Fibroblast of skin of right quadriceps (primary cell): ENCODE results near the gene NMNAT1.
"Not testable (repeated sequence)": the region's sequence is repeated elsewhere in the genome, so short reads cannot be mapped to it uniquely, and the experiment has no call there.

Source experiments
- DNase-seq: peaks from one replicate; pipeline ENCODE4 v3.0.0-alpha.2; 2013

NMNAT1 gene

GRCh38 chr1:9922342-9922741 is 20.9 kb upstream of the NMNAT1 start:
- DNase-seq, result no peak

- DNase-seq, result no peak
Measured at GRCh38 chr1:9927259-9927658, 16.0 kb upstream of the NMNAT1 start.

DNA sequence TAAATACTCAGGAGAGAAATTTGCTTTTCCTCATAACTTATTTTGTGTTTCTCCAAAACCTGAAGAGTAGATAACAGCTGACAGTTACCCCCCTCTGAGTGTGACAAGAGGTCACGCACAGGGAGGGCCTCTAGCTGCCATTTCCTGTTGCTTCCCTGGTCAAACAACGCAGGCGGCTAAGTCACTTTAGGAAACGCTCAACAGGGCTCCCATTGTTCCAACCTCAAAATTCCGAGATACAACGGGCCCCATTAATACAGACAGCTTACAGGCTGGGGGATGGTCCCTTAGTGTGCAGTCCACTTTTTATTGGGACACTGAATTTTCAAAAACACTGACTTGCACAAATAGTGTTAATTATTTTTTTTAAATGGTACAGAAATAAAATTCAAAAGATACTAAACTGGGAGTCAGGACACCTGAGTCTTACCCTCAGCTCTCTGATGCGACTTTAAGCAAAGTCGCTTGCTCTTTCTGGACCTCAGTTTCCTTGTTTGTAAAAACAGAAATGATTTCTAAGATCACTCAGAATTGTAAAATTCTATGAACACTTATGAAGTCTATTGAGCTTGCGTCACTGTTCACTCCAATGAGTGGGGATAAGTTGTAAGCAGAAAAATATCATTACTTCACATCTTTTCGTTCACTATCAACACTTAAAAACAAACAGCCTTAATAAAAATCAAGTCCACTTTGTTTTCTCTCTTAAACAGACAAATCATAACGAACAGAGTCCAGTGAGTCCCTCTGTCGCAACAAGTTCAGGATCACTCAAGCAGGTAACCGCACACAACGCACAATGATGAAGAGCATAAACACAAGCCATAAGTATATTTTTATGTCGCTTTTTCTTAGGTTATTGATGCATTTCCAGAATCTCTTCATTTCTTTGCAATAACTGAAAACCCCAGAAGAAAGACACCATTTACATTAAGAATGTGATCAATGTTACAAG is 13.6 kb upstream of the NMNAT1 start:
- DNase-seq, result no peak

DNA sequence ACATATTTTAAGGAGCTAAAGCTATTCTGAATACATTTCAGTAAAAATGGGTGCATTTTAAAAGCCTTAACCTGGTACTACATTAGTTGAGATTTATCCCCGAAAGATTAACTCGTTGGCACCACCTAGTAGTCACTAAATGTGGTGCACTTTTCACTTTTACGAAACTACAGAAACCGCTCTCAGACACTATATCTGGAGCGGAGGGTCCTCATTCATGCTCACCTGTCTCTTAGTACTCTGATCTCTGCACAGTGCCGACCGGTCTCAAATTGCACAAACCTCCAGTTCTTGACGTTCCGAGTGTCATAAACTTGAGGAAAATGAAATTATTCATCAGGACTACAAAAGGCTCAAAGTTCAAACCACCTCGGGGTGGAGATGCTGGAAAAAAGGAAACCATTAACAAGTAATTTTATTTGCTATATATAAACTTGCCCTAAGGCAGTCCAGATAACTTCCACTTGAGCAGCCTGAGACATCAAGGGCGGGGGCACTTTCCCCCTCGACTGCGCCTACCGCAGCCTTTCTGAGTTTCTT is 806 bp upstream of the NMNAT1 start:
- peak; percentile 64 for DNase-seq

- DNase-seq, result no peak
Measured at GRCh38 chr1:9946315-9946714, 3.0 kb downstream of the NMNAT1 start.

DNA sequence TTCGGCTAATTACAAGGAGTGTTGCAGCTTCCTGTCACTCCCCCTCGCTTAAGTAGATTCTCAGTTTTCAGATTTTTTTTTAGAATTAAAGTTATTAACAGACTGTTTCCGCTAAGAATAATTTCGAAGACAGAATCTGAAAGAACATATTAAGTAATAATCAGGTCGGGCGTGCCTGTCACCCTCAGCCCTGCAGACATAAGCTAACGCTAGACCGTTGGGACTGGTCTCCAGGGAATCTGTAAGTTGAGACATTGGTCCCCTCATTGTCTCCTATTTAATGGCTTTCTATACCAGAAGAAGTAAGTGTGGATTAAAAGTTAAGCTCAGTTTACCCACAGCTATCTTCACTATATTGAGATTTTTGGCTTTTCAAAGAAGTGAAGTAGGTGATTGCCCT is 14.5 kb downstream of the NMNAT1 start:
- no peak for DNase-seq

- DNase-seq, result no peak
Measured at GRCh38 chr1:9960011-9960410, 16.7 kb downstream of the NMNAT1 start.

DNA sequence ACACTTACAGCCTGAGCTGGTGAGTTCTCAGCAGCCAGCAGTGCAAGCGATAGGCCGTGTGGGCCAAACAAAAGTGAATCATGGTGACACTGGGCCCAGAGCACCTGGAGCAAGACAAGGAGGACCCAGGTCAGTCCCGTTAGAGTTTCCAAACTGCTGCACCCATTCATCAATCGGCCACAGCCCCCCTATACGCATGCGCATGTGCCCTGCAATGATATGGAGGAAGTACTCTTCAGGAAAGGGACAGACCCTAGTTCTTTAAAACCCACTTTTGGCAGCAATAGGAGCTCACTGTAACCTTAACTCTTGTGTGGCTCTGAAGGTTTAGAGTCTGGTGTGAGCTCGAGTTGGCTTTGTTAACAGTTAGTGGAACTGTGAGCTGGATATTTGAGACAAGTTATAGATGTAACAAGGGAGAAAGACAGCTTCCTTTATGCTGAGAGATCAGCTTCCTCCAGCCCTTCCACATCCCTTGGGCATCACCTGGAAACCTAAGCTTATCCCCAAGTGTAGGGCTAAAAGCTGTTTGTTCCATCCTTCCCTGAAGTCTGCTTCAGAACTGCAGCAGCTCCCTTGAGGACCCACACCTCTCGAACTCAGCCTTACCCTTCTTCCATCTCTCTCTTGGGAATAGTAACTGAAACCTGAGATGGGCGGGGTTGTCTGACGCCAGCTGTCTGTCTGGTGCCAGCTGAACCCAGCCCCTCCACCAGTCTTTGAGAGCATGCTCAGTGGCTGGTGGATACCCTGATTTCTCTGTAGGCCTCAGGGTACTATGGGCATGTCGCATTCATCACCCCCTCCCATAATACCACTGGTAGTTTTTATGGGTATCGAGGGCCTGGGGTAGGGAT is 17.7 kb downstream of the NMNAT1 start:
- DNase-seq, result peak; percentile 16

GRCh38 chr1:9984253-9984652 is 41.0 kb downstream of the NMNAT1 start:
- DNase-seq, result no peak

GRCh38 chr1:9985001-9985400 is 41.7 kb downstream of the NMNAT1 start:
- no peak for DNase-seq

- DNase-seq, result no peak
Measured at GRCh38 chr1:9989773-9990172, 46.5 kb downstream of the NMNAT1 start.

DNA sequence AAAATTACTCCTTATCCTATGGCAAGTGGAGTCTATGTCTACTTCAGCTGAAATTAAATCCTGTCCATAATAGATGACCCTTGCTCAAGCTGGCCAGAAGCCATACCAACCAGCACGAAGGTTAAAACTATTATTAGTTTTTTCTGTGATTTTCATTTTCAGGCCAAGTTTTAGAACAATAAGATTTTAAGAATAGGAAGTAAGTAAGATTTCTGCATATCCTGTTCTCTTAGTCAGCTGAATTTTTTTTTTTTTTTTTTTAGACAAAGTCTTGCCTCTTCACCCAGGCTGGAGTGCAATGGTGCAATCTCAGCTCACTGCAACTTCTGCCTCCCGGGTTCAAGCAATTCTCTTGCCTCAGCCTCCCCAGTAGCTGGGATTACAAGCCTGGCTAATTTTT is 47.7 kb downstream of the NMNAT1 start:
- no peak for DNase-seq

DNA sequence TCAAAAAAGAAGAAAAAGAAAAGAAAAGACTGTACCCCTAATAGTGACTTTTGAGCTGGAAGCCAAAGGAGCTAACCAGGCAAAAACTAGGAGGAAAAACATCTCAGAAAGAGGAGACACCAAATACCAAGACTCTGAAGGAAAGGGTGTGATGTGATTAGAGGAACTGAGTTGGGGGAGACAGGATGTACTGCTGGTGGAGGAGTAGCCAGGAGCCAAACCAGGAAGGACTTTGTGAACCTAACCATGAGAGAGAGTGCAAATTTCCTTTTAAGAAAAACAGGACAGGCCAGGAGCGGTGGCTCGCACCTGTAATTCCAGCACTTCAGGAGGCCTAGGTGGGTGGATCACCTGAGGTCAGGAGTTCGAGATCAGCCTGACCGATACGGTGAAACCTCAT is 49.6 kb downstream of the NMNAT1 start:
- no peak for DNase-seq

GRCh38 chr1:9993561-9994075 is 50.3 kb downstream of the NMNAT1 start:
- no peak for DNase-seq

- no peak for DNase-seq
Measured at GRCh38 chr1:9996624-9997582, 53.6 kb downstream of the NMNAT1 start, which contains the start of gene RBP7. TSS of gene RBP7 (plus strand) at chr1:9997228. CDS start at chr1:9997259, 31 bp downstream.

DNA sequence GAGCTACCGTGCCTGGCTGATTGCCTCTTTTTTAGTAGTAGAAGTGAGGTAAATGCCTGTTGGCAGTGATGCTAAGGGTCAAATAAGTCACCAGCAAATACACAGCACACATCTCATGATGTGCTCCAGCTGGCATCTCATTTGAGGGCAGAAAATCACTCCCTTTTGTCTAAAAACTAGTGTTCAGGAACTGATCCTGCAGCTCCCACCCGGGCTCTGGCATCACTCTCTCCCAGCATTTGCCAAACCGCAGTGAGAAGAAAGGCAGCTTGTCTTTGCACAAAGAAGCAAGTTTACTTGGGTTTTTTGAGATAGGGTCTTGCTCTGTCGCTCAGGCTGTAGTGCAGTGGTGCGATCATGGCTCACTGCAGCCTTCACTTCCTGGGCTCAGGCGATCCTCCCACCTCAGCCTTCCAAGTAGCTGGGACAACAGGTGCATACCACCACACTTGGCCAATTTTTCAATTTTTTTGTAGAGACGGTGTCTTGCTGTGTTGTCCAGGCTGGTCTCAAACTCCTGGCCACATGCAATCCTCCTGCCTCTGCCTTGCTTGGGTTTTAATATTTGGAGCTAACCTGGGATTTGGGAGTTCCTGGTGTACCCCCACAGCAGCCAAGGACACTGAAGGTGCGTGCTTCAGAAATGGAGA is 57.9 kb downstream of the NMNAT1 start:
- DNase-seq, result no peak

- DNase-seq, result not testable (repeated sequence)
Measured at GRCh38 chr1:10005248-10005647, 62.0 kb downstream of the NMNAT1 start.

DNA sequence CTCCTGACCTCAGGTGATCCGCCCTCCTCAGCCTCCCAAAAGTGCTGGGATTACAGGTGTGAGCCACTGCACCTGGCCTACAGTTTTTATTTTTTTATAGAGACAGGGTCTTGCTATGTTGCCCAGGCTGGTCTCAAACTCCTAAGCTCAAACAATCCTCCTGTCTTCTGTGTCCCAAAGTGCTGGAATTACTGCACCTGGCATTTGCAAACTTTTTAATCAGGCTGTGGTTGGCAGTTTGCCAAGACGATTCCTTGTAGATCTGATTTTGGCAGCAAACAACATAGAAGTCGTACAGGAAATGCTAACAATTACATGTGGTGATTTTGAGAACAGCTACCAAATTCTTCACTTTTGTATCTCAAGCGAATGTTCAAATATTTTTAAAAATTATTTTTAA is 63.9 kb downstream of the NMNAT1 start:
- DNase-seq, result no peak

DNA sequence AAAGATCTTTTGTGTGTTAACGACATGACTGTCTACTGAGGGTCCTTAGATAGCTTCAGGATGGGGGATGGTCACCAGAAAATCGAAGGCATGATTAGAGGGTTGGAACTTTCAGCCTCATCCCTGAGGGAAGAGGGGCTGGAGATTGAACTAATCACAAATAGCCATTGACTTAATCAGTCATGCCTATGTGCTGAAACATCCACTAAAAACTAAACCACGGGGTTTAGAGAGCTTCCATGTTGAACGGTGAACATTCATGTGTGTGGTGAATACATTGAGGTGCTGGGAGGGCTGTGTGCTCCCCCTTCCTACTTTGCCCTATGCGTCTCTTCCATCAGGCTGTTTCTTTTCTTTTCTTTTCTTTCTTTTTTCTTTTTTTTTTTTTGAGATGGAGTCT is 70.7 kb downstream of the NMNAT1 start:
- DNase-seq, result peak; percentile 50

DNA sequence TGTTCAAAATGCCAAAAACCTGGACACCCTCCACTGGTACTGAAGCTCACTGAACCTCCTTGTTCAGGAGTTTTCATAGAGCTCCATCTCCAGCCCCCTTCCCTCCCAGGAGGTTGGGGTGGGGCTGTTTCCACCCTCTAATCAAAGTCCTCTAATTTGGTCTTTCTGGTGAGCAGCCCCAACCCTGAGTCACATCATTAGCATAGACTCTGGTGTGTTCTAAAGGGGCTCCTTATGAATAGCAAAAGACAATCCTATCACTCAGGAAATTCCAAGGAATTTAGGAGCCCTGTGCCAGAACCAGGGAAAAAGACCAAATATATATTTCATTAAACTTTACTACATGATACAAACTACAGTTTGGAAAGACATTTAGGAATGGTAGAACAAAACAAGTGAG is 76.3 kb downstream of the NMNAT1 start:
- no peak for DNase-seq

GRCh38 chr1:10020086-10020485 is 76.8 kb downstream of the NMNAT1 start:
- no peak for DNase-seq
